Measurements from ENCODE around the gene CCAR1. TPM values are rescaled to one million over a fixed set of nuclear protein-coding genes. Genes with fewer than 3 reads are reported as not detected.

The CCAR1 gene
- total and polyA plus RNA-seq, 2 of the 13 experiments (the other 11 are each of a cell fraction or from before 2014, with no cell fraction given): 74.5 to 81.6 TPM

GRCh38 chr10:68700197-68700596 lies 20.8 kb upstream of the CCAR1 start:
- no peak for TF ChIP-seq ZNF225 (CRISPR knock-in tag; IDR thresholded peaks at IDR 0.05)
- TF ChIP-seq, protein P1, sequence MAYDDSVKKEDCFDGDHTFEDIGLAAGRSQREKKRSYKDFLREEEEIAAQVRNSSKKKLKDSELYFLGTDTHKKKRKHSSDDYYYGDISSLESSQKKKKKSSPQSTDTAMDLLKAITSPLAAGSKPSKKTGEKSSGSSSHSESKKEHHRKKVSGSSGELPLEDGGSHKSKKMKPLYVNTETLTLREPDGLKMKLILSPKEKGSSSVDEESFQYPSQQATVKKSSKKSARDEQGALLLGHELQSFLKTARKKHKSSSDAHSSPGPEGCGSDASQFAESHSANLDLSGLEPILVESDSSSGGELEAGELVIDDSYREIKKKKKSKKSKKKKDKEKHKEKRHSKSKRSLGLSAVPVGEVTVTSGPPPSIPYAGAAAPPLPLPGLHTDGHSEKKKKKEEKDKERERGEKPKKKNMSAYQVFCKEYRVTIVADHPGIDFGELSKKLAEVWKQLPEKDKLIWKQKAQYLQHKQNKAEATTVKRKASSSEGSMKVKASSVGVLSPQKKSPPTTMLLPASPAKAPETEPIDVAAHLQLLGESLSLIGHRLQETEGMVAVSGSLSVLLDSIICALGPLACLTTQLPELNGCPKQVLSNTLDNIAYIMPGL (CRISPR knock-in tag; IDR thresholded peaks at IDR 0.05; ENCODE audit: borderline replicate concordance in 1 of 2, low read depth in 1 of 2): no peak
- TF ChIP-seq ZNF383 (CRISPR knock-in tag; IDR thresholded peaks at IDR 0.05; ENCODE audit: borderline replicate concordance): no peak
- TF ChIP-seq NKX3-1 (CRISPR knock-in tag; IDR thresholded peaks at IDR 0.05): no peak
- TF ChIP-seq ZNF124 (CRISPR knock-in tag; IDR thresholded peaks at IDR 0.05): no peak
- TF ChIP-seq GATAD2A (CRISPR knock-in tag; IDR thresholded peaks at IDR 0.05): no peak
- TF ChIP-seq ZNF547 (CRISPR knock-in tag; IDR thresholded peaks at IDR 0.05): no peak
- no peak for TF ChIP-seq ZNF326 (CRISPR knock-in tag; IDR thresholded peaks at IDR 0.05; ENCODE audit: borderline replicate concordance)
- no peak for TF ChIP-seq PITX1 (CRISPR knock-in tag; IDR thresholded peaks at IDR 0.05)
- no peak for TF ChIP-seq SP140L (CRISPR knock-in tag; IDR thresholded peaks at IDR 0.05; ENCODE audit: borderline replicate concordance)
- TF ChIP-seq SNAI1 (CRISPR knock-in tag; IDR thresholded peaks at IDR 0.05; ENCODE audit: borderline replicate concordance): no peak
- no peak for TF ChIP-seq ZNF33B (CRISPR knock-in tag; IDR thresholded peaks at IDR 0.05)
- TF ChIP-seq BATF2 (CRISPR knock-in tag; IDR thresholded peaks at IDR 0.05): no peak
- TF ChIP-seq DR1 (CRISPR knock-in tag; IDR thresholded peaks at IDR 0.05): no peak
- WGBS (ENCODE audit: low lambda C conversion rate): 81% methylated on average over 1 of the region's 1 CpG
- DNase-seq (ENCODE audit: low spot score) (no peak), ATAC-seq (no peak), FAIRE-seq (no peak)
- no peak overlapping the region for H3K27ac ChIP-seq (ENCODE audit: extremely low read length, insufficient read depth, low read length)
- no peak overlapping the region for H3K9ac ChIP-seq (ENCODE audit: insufficient read depth, low read depth, low read length)
- in situ Hi-C loops (cut with HindIII; ENCODE audit: extremely low pct_ligation_motif_present, low pct_unique_long_range_greater_than_20kb) (no loop called here), intact Hi-C loops (cut with micrococcal nuclease; ENCODE audit: unreplicated experiment) (no loop called here)
- H3K79me2 ChIP-seq (ENCODE audit: insufficient read depth, low read length): no peaks in the 10 kb centered on the region
- H3K4me2 ChIP-seq (ENCODE audit: low read depth, low read length): no peak overlapping the region
- CTCF ChIA-PET (ENCODE audit: low intra/inter-chr PET ratio, low total read pairs): no interaction called here
- no peaks in the 10 kb centered on the region for H3K36me3 ChIP-seq (replicated peaks in 1 of 2; ENCODE audit: control insufficient read depth in 1 of 2, insufficient read depth in 2 of 2, low read length in 2 of 2)
- H3K9me3 ChIP-seq (ENCODE audit: low read length): no peaks in the 10 kb centered on the region
- POLR2A ChIA-PET: interaction anchor here (1.0 kb wide), 1 partner anchor 21 kb away, joined by 3 read pairs; the partner anchor contains the start of gene CCAR1
- H3K4me3 ChIP-seq (replicated peaks in 1 of 3; ENCODE audit: insufficient read depth in 1 of 3, low read depth in 2 of 3, low read length in 3 of 3): no peak overlapping the region
- no TSS peak for BruUV-seq (replicated peaks)
- no peak overlapping the region for H2AFZ ChIP-seq (ENCODE audit: low read length)
- H3K4me1 ChIP-seq (ENCODE audit: insufficient read depth, low read length): peaks cover 6% of the 10 kb centered on the region; the same call in 1 of the 2 replicates
- H4K20me1 ChIP-seq (ENCODE audit: insufficient read depth, low read length): no peaks in the 10 kb centered on the region
- no peaks in the 10 kb centered on the region for H3K27me3 ChIP-seq (ENCODE audit: control insufficient read depth in 1 of 2, insufficient read depth in 2 of 2, low read length in 2 of 2)

Measured in HepG2 (cell line).